ENCODE results near the gene ANKRD30B. TPM values are rescaled to one million over a fixed set of nuclear protein-coding genes. Genes with fewer than 3 reads are reported as not detected.
"Not testable (repeated sequence)": the region's sequence is repeated elsewhere in the genome, so short reads cannot be mapped to it uniquely, and the experiment has no call there.

Gene ANKRD30B
- total RNA-seq, 2 experiments from 2014 or later = not detected

DNA sequence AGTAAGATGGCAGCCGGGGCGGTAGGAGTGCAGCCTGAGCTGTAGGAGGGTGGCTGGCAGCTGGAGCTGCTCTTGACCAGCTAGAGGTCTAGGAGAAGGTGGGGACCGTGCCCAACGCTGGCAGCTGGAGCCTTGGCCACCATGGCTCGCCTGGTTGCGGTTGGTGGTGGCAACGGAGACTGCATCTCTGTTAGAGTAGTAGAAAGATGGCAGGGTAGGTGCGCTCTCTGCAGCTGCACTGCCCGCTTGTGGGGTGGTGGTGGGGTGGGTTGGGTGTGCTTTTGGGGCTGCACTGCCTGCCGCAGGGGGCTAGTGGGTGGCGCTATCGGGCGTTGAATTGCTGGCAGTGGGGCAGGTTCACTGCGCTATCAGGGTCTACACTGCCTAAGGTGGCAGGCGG lies 118.5 kb downstream of the ANKRD30B start:
- POLR2A ChIA-PET; H3K27me3 Mint-ChIP-seq; DNase-seq; H3K4me1 Mint-ChIP-seq (ENCODE audit: low read depth); CTCF ChIA-PET; H3K9me3 Mint-ChIP-seq; ATAC-seq; H3K36me3 Mint-ChIP-seq (ENCODE audit: low read depth); H3K27ac Mint-ChIP-seq; H3K4me3 Mint-ChIP-seq; intact Hi-C loops (cut with micrococcal nuclease): not testable (repeated sequence)

- H3K4me3 Mint-ChIP-seq; H3K4me1 Mint-ChIP-seq (ENCODE audit: low read depth); H3K36me3 Mint-ChIP-seq (ENCODE audit: low read depth); H3K27ac Mint-ChIP-seq; POLR2A ChIA-PET; ATAC-seq; H3K9me3 Mint-ChIP-seq; H3K27me3 Mint-ChIP-seq; DNase-seq; CTCF ChIA-PET; intact Hi-C loops (cut with micrococcal nuclease): not testable (repeated sequence)
These were observed 120.0 kb downstream of the ANKRD30B start for GRCh38 chr18:14867988-14868387.

- DNase-seq; H3K4me1 Mint-ChIP-seq (ENCODE audit: low read depth); ATAC-seq: not testable (repeated sequence)
These were observed 120.9 kb downstream of the ANKRD30B start for GRCh38 chr18:14868825-14869224.

GRCh38 chr18:14878826-14879225 lies 130.9 kb downstream of the ANKRD30B start:
- H3K27ac Mint-ChIP-seq; H3K27me3 Mint-ChIP-seq; H3K9me3 Mint-ChIP-seq; CTCF ChIA-PET; ATAC-seq; DNase-seq; H3K4me3 Mint-ChIP-seq; POLR2A ChIA-PET; H3K36me3 Mint-ChIP-seq (ENCODE audit: low read depth); H3K4me1 Mint-ChIP-seq (ENCODE audit: low read depth); intact Hi-C loops (cut with micrococcal nuclease): not testable (repeated sequence)

More at GRCh38 chr18:14868825-14869224, 120.9 kb downstream of the ANKRD30B start:
- H3K27ac Mint-ChIP-seq; H3K4me3 Mint-ChIP-seq; H3K9me3 Mint-ChIP-seq; H3K36me3 Mint-ChIP-seq (ENCODE audit: low read depth); CTCF ChIA-PET; intact Hi-C loops (cut with micrococcal nuclease); H3K27me3 Mint-ChIP-seq; POLR2A ChIA-PET: not testable (repeated sequence)

GRCh38 chr18:14900435-14900834 lies 152.5 kb downstream of the ANKRD30B start:
- H3K36me3 Mint-ChIP-seq (ENCODE audit: low read depth) = no peaks in the 10 kb centered on the region
- CTCF ChIA-PET = no interaction called here
- no peak for TF ChIP-seq CTCF (IDR thresholded peaks at IDR 0.05)
- H3K27me3 Mint-ChIP-seq = no peaks in the 10 kb centered on the region
- intact Hi-C loops (cut with micrococcal nuclease) = no loop called here
- no peak for ATAC-seq
- POLR2A ChIA-PET = no interaction called here
- H3K27ac Mint-ChIP-seq = no peak overlapping the region
- H3K9me3 Mint-ChIP-seq = peaks cover 1% of the 10 kb centered on the region
- H3K4me3 Mint-ChIP-seq = no peak overlapping the region
- no peak for DNase-seq
- no peaks in the 10 kb centered on the region for H3K4me1 Mint-ChIP-seq (ENCODE audit: low read depth)

Small RNA genes lying within 50 kb of the gene (microRNA-seq; reads per million reads assigned to microRNA genes)
- not detected for gene MIR3156-2 (ENCODE audit: borderline microRNAs expressed, borderline replicate concordance)

Other genes starting within 250 kb of the ANKRD30B start
- not detected for gene POTEC, start 204.6 kb upstream of the ANKRD30B start, total RNA-seq